Right atrium auricular region (tissue), 2 donors: ENCODE results near the gene MICA. TPM values are rescaled to one million over a fixed set of nuclear protein-coding genes. Genes with fewer than 3 reads are reported as not detected.

ENCODE experiments used
- DNase-seq: peaks from one replicate; pipeline ENCODE4 v3.0.0-alpha.2; 2019; ENCODE audit warnings: low spot score
- H3K27ac ChIP-seq, 2 donors: fragments of 200-600 bp; sonication (generic); 1 replicate in 1 of 2; 2 replicates in 1 of 2; pipeline ENCODE4 v1.5.1; 2016 to 2019
- H3K27me3 ChIP-seq, 2 donors: fragments of 200-600 bp; sonication (generic); one replicate each; pipeline versions ENCODE4 v1.5.1 to v1.6.0; 2017 to 2019
- H3K36me3 ChIP-seq: fragments of 200-600 bp; sonication (generic); one replicate; pipeline ENCODE4 v1.5.1; 2016
- H3K4me1 ChIP-seq, 2 donors: fragments of 200-600 bp; sonication (generic); one replicate each; pipeline versions ENCODE4 v1.5.1 to v1.6.0; 2017 to 2019
- H3K4me3 ChIP-seq, 2 donors: fragments of 200-600 bp; sonication (generic); 1 replicate in 1 of 2; 2 replicates in 1 of 2; pipeline ENCODE4 v1.5.1; 2017 to 2019; ENCODE audit warnings: mild to moderate bottlenecking in 1 of 2, moderate library complexity in 1 of 2
- H3K9me3 ChIP-seq, 2 donors: fragments of 200-600 bp; sonication (generic); one replicate each; pipeline ENCODE4 v1.5.1; 2019
- CTCF ChIP-seq, 2 donors: fragments of 200-600 bp; sonication (generic); IDR thresholded peaks; one replicate each; pipeline ENCODE4 v1.5.1; 2019; ENCODE audit warnings: antibody characterized with exemption in 2 of 2
- total RNA-seq, 2 donors: library from RNA; depleted of rRNA; stranded (reverse); fragments of >200 nt; gene quantifications; one replicate each; pipeline ENCODE4 v1.1.0, GENCODE V29; 2016

Gene MICA
- total RNA-seq, 2 donors from 2014 or later = 11.1 to 15.1 TPM

- peak; percentile 83 for DNase-seq
- Histone ChIP-seq H3K4me1 (peaks cover 0 to 17% of the 10 kb centered on the region in 2 donors), H3K27ac (peak within 1 kb of the TSS; percentile 68 to 78), H3K9me3 (no peaks in the 10 kb centered on the region), H3K36me3 (peaks cover 7% of the 10 kb centered on the region), H3K27me3 (no peaks in the 10 kb centered on the region), H3K4me3 (peak within 1 kb of the TSS; percentile 59 to 66)
- no peak for TF ChIP-seq CTCF (IDR thresholded peaks at IDR 0.05)
Measured at GRCh38 chr6:31356946-31357466, 46.4 kb upstream of the MICA start, which contains the start of gene HLA-B. TSS of gene HLA-B (minus strand) at chr6:31357179. CDS start at chr6:31357158, 21 bp downstream.

- Histone ChIP-seq H3K36me3 (peaks cover 7% of the 10 kb centered on the region), H3K9me3 (no peaks in the 10 kb centered on the region), H3K4me1 (peaks cover 0 to 17% of the 10 kb centered on the region in 2 donors), H3K4me3 (no peak overlapping the region), H3K27me3 (no peaks in the 10 kb centered on the region), H3K27ac (peak overlapping the region in 1 of 2 donors; percentile 78)
- DNase-seq = no peak
- no peak for TF ChIP-seq CTCF (IDR thresholded peaks at IDR 0.05)
Measured at GRCh38 chr6:31357886-31358285, 45.5 kb upstream of the MICA start.

GRCh38 chr6:31358302-31358701, 45.1 kb upstream of the MICA start:
- Histone ChIP-seq H3K9me3 (no peaks in the 10 kb centered on the region), H3K27ac (peak overlapping the region in 1 of 2 donors; percentile 78), H3K4me1 (peaks cover 0 to 17% of the 10 kb centered on the region in 2 donors), H3K36me3 (peaks cover 7% of the 10 kb centered on the region), H3K27me3 (no peaks in the 10 kb centered on the region), H3K4me3 (no peak overlapping the region)
- TF ChIP-seq CTCF (IDR thresholded peaks at IDR 0.05) = no peak
- no peak for DNase-seq

GRCh38 chr6:31359581-31359980, 43.8 kb upstream of the MICA start:
- DNase-seq = no peak
- Histone ChIP-seq H3K27ac (no peak overlapping the region), H3K4me3 (no peak overlapping the region), H3K27me3 (no peaks in the 10 kb centered on the region), H3K9me3 (no peaks in the 10 kb centered on the region), H3K4me1 (peaks cover 0 to 14% of the 10 kb centered on the region in 2 donors), H3K36me3 (no peaks in the 10 kb centered on the region)
- no peak for TF ChIP-seq CTCF (IDR thresholded peaks at IDR 0.05)

GRCh38 chr6:31362751-31363150, 40.6 kb upstream of the MICA start:
- DNase-seq = no peak
- H3K4me1 ChIP-seq = no peaks in the 10 kb centered on the region
- no peaks in the 10 kb centered on the region for H3K36me3 ChIP-seq
- no peak for TF ChIP-seq CTCF (IDR thresholded peaks at IDR 0.05)
- H3K27me3 ChIP-seq = no peaks in the 10 kb centered on the region
- H3K27ac ChIP-seq = no peak overlapping the region
- no peak overlapping the region for H3K4me3 ChIP-seq
- no peaks in the 10 kb centered on the region for H3K9me3 ChIP-seq

- Histone ChIP-seq H3K27me3 (no peaks in the 10 kb centered on the region), H3K27ac (no peak overlapping the region), H3K36me3 (no peaks in the 10 kb centered on the region), H3K4me1 (no peaks in the 10 kb centered on the region), H3K4me3 (no peak overlapping the region), H3K9me3 (no peaks in the 10 kb centered on the region)
- no peak for TF ChIP-seq CTCF (IDR thresholded peaks at IDR 0.05)
- no peak for DNase-seq
Measured at GRCh38 chr6:31363811-31364210, 39.6 kb upstream of the MICA start.
